Astrocyte (in vitro differentiated cells and primary cell): Measurements from ENCODE around the gene COPS6. TPM values are rescaled to one million over a fixed set of nuclear protein-coding genes. Genes with fewer than 3 reads are reported as not detected.
A peak's percentile ranks its signal among the peaks of the same experiment; 100 is the strongest.

Source experiments
- DNase-seq: peaks from one replicate; pipeline ENCODE4 v3.0.0-alpha.2; 2010; ENCODE audit warnings: low read depth
- FAIRE-seq: peaks from 2 replicates; lab custom pipeline; 2011; peaks lifted over from hg19 to GRCh38; lab: Jason Lieb, UNC
- H2AFZ ChIP-seq: 2 replicates; pipeline ENCODE4 v1.6.0; 2012; ENCODE audit warnings: low read depth, low read length, inconsistent platforms
- H3K27ac ChIP-seq: 2 replicates; pipeline ENCODE4 v1.5.1; 2011; ENCODE audit warnings: low read depth, low read length, inconsistent platforms
- H3K27me3 ChIP-seq: 2 replicates; pipeline ENCODE4 v1.6.0; 2011; ENCODE audit warnings: low read length, inconsistent platforms; ENCODE audit not compliant: insufficient read depth
- H3K36me3 ChIP-seq: 2 replicates; pipeline ENCODE4 v1.5.1; 2011; ENCODE audit warnings: low read length, inconsistent platforms; ENCODE audit not compliant: insufficient read depth
- H3K4me1 ChIP-seq: 2 replicates; pipeline ENCODE4 v1.5.1; 2011; ENCODE audit warnings: low read length, inconsistent platforms; ENCODE audit not compliant: insufficient read depth
- H3K4me2 ChIP-seq: 2 replicates; pipeline ENCODE4 v1.6.0; 2012; ENCODE audit warnings: low read length, inconsistent platforms
- H3K4me3 ChIP-seq: 2 replicates; pipeline ENCODE4 v1.5.1; 2011; ENCODE audit warnings: low read depth, mild to moderate bottlenecking, low read length, inconsistent platforms; ENCODE audit not compliant: insufficient read depth
- H3K79me2 ChIP-seq: 2 replicates; pipeline ENCODE4 v1.6.0; 2012; ENCODE audit warnings: mild to moderate bottlenecking, low read length, inconsistent platforms; ENCODE audit not compliant: insufficient read depth
- H3K9ac ChIP-seq: 2 replicates; pipeline ENCODE4 v1.6.0; 2012; ENCODE audit warnings: mild to moderate bottlenecking, low read length, inconsistent platforms
- H3K9me3 ChIP-seq: 2 replicates; pipeline ENCODE4 v1.5.1; 2012; ENCODE audit warnings: low read depth, mild to moderate bottlenecking, low read length, inconsistent platforms; ENCODE audit not compliant: insufficient read depth
- H4K20me1 ChIP-seq: 2 replicates; pipeline ENCODE4 v1.6.0; 2012; ENCODE audit warnings: low read length, inconsistent platforms; ENCODE audit not compliant: insufficient read depth
- H3K27ac Mint-ChIP-seq: one replicate; pipeline ENCODE4 v1.8.0; 2021; ENCODE audit warnings: mild to moderate bottlenecking, mixed read lengths; ENCODE audit not compliant: unreplicated experiment
- H3K27me3 Mint-ChIP-seq: one replicate; pipeline ENCODE4 v1.8.0; 2021; ENCODE audit warnings: low read depth, mixed read lengths; ENCODE audit not compliant: unreplicated experiment
- H3K36me3 Mint-ChIP-seq: one replicate; pipeline ENCODE4 v1.8.0; 2021; ENCODE audit warnings: low read depth, mixed read lengths; ENCODE audit not compliant: unreplicated experiment
- H3K4me1 Mint-ChIP-seq: one replicate; pipeline ENCODE4 v1.8.0; 2021; ENCODE audit warnings: low read depth, mixed read lengths; ENCODE audit not compliant: unreplicated experiment
- H3K4me3 Mint-ChIP-seq: one replicate; pipeline ENCODE4 v1.8.0; 2021; ENCODE audit warnings: mild to moderate bottlenecking, moderate library complexity, mixed read lengths; ENCODE audit not compliant: unreplicated experiment
- H3K9me3 Mint-ChIP-seq: one replicate; pipeline ENCODE4 v1.8.0; 2021; ENCODE audit warnings: mild to moderate bottlenecking, mixed read lengths; ENCODE audit not compliant: unreplicated experiment
- CTCF ChIP-seq: IDR thresholded peaks from 2 replicates; pipeline ENCODE4 v1.5.1; 2011; ENCODE audit warnings: low read depth, mild to moderate bottlenecking, inconsistent platforms, low read length, moderate library complexity; ENCODE audit not compliant: insufficient read depth
- EZH2 ChIP-seq: IDR thresholded peaks from 2 replicates; pipeline ENCODE4 v1.6.1; 2012; ENCODE audit warnings: mild to moderate bottlenecking, low read length, inconsistent platforms; ENCODE audit not compliant: insufficient read depth
- total RNA-seq: library from RNA; stranded (reverse); gene quantifications from 2 replicates; pipeline ENCODE4 v1.2.1, GENCODE V29; 2021

The COPS6 gene
- total RNA-seq, 1 donor from 2014 or later: 95.3 TPM

- no peak for TF ChIP-seq EZH2
- peak; percentile 48 for TF ChIP-seq CTCF
- peak overlapping the region; percentile 47 for H2AFZ ChIP-seq
- peaks cover 7% of the 10 kb centered on the region for H3K27me3 Mint-ChIP-seq
- H3K9ac ChIP-seq: no peak overlapping the region
- H3K27ac Mint-ChIP-seq: no peak overlapping the region
- H3K36me3 ChIP-seq: no peaks in the 10 kb centered on the region
- DNase-seq (no peak), FAIRE-seq (no peak)
- H3K79me2 ChIP-seq: peaks cover 5% of the 10 kb centered on the region
- H3K4me1 ChIP-seq: peaks cover 19% of the 10 kb centered on the region
- H4K20me1 ChIP-seq: no peaks in the 10 kb centered on the region
- no peaks in the 10 kb centered on the region for H3K9me3 Mint-ChIP-seq
- H3K4me1 Mint-ChIP-seq: no peaks in the 10 kb centered on the region
- no peaks in the 10 kb centered on the region for H3K9me3 ChIP-seq
- H3K4me2 ChIP-seq: peak overlapping the region; percentile 68
- H3K36me3 Mint-ChIP-seq: no peaks in the 10 kb centered on the region
- H3K4me3 ChIP-seq: no peak overlapping the region
- peaks cover 2% of the 10 kb centered on the region for H3K27me3 ChIP-seq
- H3K4me3 Mint-ChIP-seq: no peak overlapping the region
- H3K27ac ChIP-seq: no peak overlapping the region
These were observed 42.1 kb downstream of the COPS6 start for GRCh38 chr7:100130608-100131453.

GRCh38 chr7:100132126-100132525 is 43.4 kb downstream of the COPS6 start:
- H2AFZ ChIP-seq: no peak overlapping the region
- DNase-seq (no peak), FAIRE-seq (no peak)
- no peak overlapping the region for H3K27ac Mint-ChIP-seq
- H3K79me2 ChIP-seq: no peaks in the 10 kb centered on the region
- no peak overlapping the region for H3K27ac ChIP-seq
- TF ChIP-seq CTCF: no peak
- TF ChIP-seq EZH2: no peak
- no peaks in the 10 kb centered on the region for H3K36me3 Mint-ChIP-seq
- no peak overlapping the region for H3K4me3 Mint-ChIP-seq
- no peaks in the 10 kb centered on the region for H3K9me3 ChIP-seq
- H3K4me2 ChIP-seq: no peak overlapping the region
- no peaks in the 10 kb centered on the region for H3K9me3 Mint-ChIP-seq
- H3K27me3 ChIP-seq: peaks cover 2% of the 10 kb centered on the region
- no peaks in the 10 kb centered on the region for H4K20me1 ChIP-seq
- H3K27me3 Mint-ChIP-seq: peaks cover 12% of the 10 kb centered on the region
- H3K9ac ChIP-seq: no peak overlapping the region
- H3K4me3 ChIP-seq: no peak overlapping the region
- no peaks in the 10 kb centered on the region for H3K4me1 Mint-ChIP-seq
- H3K36me3 ChIP-seq: no peaks in the 10 kb centered on the region
- peaks cover 14% of the 10 kb centered on the region for H3K4me1 ChIP-seq

GRCh38 chr7:100132697-100133151 is 44.0 kb downstream of the COPS6 start:
- FAIRE-seq: no peak

More at GRCh38 chr7:100132697-100133151, 44.0 kb downstream of the COPS6 start:
- Mint-ChIP-seq H3K4me1 (no peaks in the 10 kb centered on the region), H3K9me3 (no peaks in the 10 kb centered on the region), H3K27ac (no peak overlapping the region), H3K4me3 (no peak overlapping the region), H3K36me3 (no peaks in the 10 kb centered on the region), H3K27me3 (peaks cover 12% of the 10 kb centered on the region)
- no peak overlapping the region for H2AFZ ChIP-seq
- H3K4me3 ChIP-seq: no peak overlapping the region
- no peak overlapping the region for H3K4me2 ChIP-seq
- H3K9me3 ChIP-seq: no peaks in the 10 kb centered on the region
- H3K79me2 ChIP-seq: no peaks in the 10 kb centered on the region
- peaks cover 2% of the 10 kb centered on the region for H3K27me3 ChIP-seq
- H3K9ac ChIP-seq: no peak overlapping the region
- peak; percentile 87 for TF ChIP-seq CTCF
- TF ChIP-seq EZH2: no peak
- H3K4me1 ChIP-seq: peaks cover 12% of the 10 kb centered on the region
- no peak overlapping the region for H3K27ac ChIP-seq
- H4K20me1 ChIP-seq: no peaks in the 10 kb centered on the region
- no peaks in the 10 kb centered on the region for H3K36me3 ChIP-seq
- DNase-seq: no peak
